Panc1 (cell line): ENCODE measurements around the gene SCRG1. TPM values are rescaled to one million over a fixed set of nuclear protein-coding genes. Genes with fewer than 3 reads are reported as not detected.

ENCODE experiments used
- ATAC-seq: fragments of 200-7000 bp; cut with Tn5 transposase; 2 replicates; pipeline ENCODE4 v1.9.1; 2020; ENCODE audit warnings: mild to moderate bottlenecking, moderate library complexity
- BruUV-seq: library from RNA; stranded (reverse); fragments of 400-500 nt; replicated peaks from 2 replicates; lab custom pipeline; 2021; lab: Mats Ljungman, UMichigan
- CTCF ChIA-PET: fragments of 300-600 bp; sonication (Branson Sonifier 250); formaldehyde crosslinking; loops from one replicate; lab custom pipeline; 2022; ENCODE audit warnings: antibody characterized with exemption; lab: Charles Lee
- POLR2A ChIA-PET: fragments of 300-600 bp; sonication (Branson Sonifier 250); formaldehyde crosslinking; loops from one replicate; lab custom pipeline; 2022; ENCODE audit warnings: antibody characterized with exemption; lab: Charles Lee
- DNase-seq: peaks from one replicate; pipeline ENCODE4 v3.0.0-alpha.2; 2010; ENCODE audit warnings: low read depth, low spot score
- H3K27ac ChIP-seq: 2 replicates; pipeline ENCODE4 v1.5.1; 2011; ENCODE audit warnings: mild to moderate bottlenecking, low read length, inconsistent platforms
- H3K27me3 ChIP-seq: fragments of 200-500 bp; sonication (Bioruptor generic); 2 replicates; pipeline ENCODE4 v1.6.0; 2014; ENCODE audit warnings: low read length, inconsistent platforms; ENCODE audit not compliant: control insufficient read depth, insufficient read depth
- H3K36me3 ChIP-seq: fragments of 200-500 bp; sonication (Bioruptor generic); 2 replicates; pipeline ENCODE4 v1.5.1; 2014; ENCODE audit warnings: inconsistent platforms, mild to moderate bottlenecking, low read length, moderate library complexity; ENCODE audit not compliant: control insufficient read depth, insufficient read depth
- H3K4me1 ChIP-seq: 2 replicates; pipeline ENCODE4 v1.5.1; 2011; ENCODE audit warnings: inconsistent platforms, mild to moderate bottlenecking, low read length, moderate library complexity; ENCODE audit not compliant: control insufficient read depth, insufficient read depth
- H3K4me3 ChIP-seq, 2 experiments: 2 replicates each; pipeline ENCODE4 v1.5.1; 2011 to 2012; ENCODE audit warnings: low read depth in 2 of 2, low read length in 2 of 2, mild to moderate bottlenecking in 2 of 2, inconsistent platforms in 1 of 2, moderate library complexity in 1 of 2
- H3K9me3 ChIP-seq: fragments of 200-500 bp; sonication (Bioruptor generic); 2 replicates; pipeline ENCODE4 v1.5.1; 2014; ENCODE audit warnings: low read depth, mild to moderate bottlenecking, inconsistent platforms, low read length, moderate library complexity; ENCODE audit not compliant: control insufficient read depth, insufficient read depth
- CTCF ChIP-seq: fragments of 450-650 bp; IDR thresholded peaks from 2 replicates; pipeline ENCODE4 v1.5.1; 2017; ENCODE audit warnings: mild to moderate bottlenecking
- POLR2AphosphoS5 ChIP-seq: IDR thresholded peaks from 2 replicates; pipeline ENCODE4 v1.6.1; 2012; ENCODE audit warnings: mild to moderate bottlenecking, low read depth, low read length, moderate library complexity
- SIN3A ChIP-seq: IDR thresholded peaks from 2 replicates; pipeline ENCODE4 v1.6.1; 2012; ENCODE audit warnings: low read depth, mild to moderate bottlenecking, low read length, moderate library complexity, borderline replicate concordance; ENCODE audit not compliant: insufficient read depth
- TCF7L2 ChIP-seq: IDR thresholded peaks from 2 replicates; pipeline ENCODE4 v1.6.1; 2011; ENCODE audit warnings: mild to moderate bottlenecking, low read depth, low read length, inconsistent platforms
- in situ Hi-C: cut with HindIII; loops from 2 replicates; pipeline ENCODE4 v1.10.0; 2016; ENCODE audit warnings: low sequenced_read_pairs, low pct_unique_long_range_greater_than_20kb
- intact Hi-C: fragments of 100-400 bp; cut with micrococcal nuclease; formaldehyde crosslinking; loops from one replicate; pipeline ENCODE4 v1.10.0; 2022; ENCODE audit not compliant: unreplicated experiment
- total RNA-seq: library from RNA; stranded (reverse); gene quantifications from one replicate; pipeline ENCODE4 v1.2.1, GENCODE V29; 2021; ENCODE audit not compliant: unreplicated experiment
- TF ChIP-seq, protein P1 (sequence below), 2 experiments: IDR thresholded peaks; 2 replicates each; pipeline ENCODE4 v1.6.1; 2011 to 2012; ENCODE audit warnings: low read depth in 2 of 2, control low read depth in 1 of 2, low read length in 1 of 2, mild to moderate bottlenecking in 1 of 2, moderate library complexity in 1 of 2; ENCODE audit not compliant: insufficient read depth in 1 of 2

SCRG1 gene
- total RNA-seq, 1 experiment from 2014 or later = not detected

DNA sequence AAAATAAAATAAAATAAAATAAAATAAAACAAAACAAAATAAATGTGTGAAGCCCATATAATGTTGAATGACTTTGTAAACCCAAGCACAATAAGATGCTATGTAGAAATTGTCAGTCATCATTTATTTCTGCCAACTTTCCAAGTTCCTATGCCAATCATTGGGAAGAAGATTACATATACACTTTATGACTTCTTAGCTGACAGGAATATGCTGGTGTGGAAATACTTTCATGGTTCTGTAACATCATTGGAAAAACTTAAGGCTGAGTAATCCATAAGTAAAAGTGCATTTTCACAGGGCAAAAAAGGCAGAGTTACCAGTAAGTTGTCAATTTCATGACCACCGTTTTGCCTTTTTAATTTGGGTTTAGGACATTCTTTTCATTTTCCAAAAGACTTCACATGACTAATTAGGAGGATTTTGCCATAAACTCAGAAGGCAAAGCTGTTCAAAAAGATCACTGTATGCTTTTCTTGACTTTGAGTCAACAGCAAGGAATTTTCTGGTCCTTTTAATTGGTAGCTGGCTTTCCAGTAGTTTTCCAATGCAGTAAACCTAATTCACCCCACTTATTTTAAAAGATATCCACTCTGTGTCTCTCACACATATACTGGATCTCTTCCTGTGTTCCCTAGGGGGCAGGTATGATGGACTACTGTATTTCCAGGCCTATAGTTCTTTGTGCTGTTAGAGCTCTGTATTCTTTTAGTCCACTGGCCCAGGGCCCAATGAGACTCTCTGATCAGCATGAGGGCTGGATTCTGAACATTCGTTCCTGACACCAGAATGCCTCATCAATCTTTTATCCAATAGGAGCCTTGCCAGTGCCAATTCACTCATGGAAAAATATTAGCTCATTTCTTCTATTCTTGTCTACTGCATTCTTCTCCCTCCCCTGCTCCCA lies 26.2 kb upstream of the SCRG1 start:
- Histone ChIP-seq H3K27me3 (no peaks in the 10 kb centered on the region), H3K27ac (no peak overlapping the region), H3K36me3 (no peaks in the 10 kb centered on the region), H3K9me3 (no peaks in the 10 kb centered on the region), H3K4me1 (no peaks in the 10 kb centered on the region), H3K4me3 (no peak overlapping the region)
- no peak for DNase-seq
- no peak for ATAC-seq
- ChIA-PET CTCF (no interaction called here), POLR2A (no interaction called here)
- in situ Hi-C loops = no loop called here
- intact Hi-C loops = no loop called here
- no TSS peak for BruUV-seq
- TF ChIP-seq CTCF = no peak

DNA sequence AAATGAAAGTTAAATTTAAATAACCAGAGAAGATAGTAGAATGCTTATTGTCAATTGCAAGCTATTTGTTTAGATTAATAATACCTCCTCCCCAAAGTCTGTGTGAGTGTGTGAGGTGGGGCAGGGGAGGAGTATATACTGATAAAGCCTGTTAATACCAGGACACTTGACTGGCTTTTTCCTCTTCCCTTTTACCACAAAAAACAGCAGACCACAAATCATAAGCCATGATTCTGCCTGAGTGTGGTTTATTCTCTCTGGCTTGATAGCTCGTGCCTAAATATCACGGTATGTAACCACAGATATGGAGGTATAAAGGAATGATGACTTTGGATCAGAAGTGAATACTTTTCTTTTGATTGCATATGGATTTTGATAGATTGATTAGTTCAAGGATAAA lies 21.9 kb upstream of the SCRG1 start:
- Histone ChIP-seq H3K27ac (no peak overlapping the region), H3K9me3 (no peaks in the 10 kb centered on the region), H3K36me3 (no peaks in the 10 kb centered on the region), H3K4me3 (no peak overlapping the region), H3K4me1 (no peaks in the 10 kb centered on the region), H3K27me3 (no peaks in the 10 kb centered on the region)
- BruUV-seq = no TSS peak
- POLR2A ChIA-PET = no interaction called here
- DNase-seq (no peak), ATAC-seq (no peak)
- intact Hi-C loops = loop anchor here (2.0 kb wide), 1 partner anchor 74 kb away; no protein-coding TSS in a partner anchor
- CTCF ChIA-PET = interaction anchor here (0.5 to 1.9 kb wide), 3 partner anchors 29 to 73 kb away, joined by 3 to 9 read pairs (median 3); no protein-coding TSS in a partner anchor
- in situ Hi-C loops = no loop called here
- TF ChIP-seq SIN3A = no peak
- TF ChIP-seq TCF7L2 = no peak
- TF ChIP-seq, protein P1, sequence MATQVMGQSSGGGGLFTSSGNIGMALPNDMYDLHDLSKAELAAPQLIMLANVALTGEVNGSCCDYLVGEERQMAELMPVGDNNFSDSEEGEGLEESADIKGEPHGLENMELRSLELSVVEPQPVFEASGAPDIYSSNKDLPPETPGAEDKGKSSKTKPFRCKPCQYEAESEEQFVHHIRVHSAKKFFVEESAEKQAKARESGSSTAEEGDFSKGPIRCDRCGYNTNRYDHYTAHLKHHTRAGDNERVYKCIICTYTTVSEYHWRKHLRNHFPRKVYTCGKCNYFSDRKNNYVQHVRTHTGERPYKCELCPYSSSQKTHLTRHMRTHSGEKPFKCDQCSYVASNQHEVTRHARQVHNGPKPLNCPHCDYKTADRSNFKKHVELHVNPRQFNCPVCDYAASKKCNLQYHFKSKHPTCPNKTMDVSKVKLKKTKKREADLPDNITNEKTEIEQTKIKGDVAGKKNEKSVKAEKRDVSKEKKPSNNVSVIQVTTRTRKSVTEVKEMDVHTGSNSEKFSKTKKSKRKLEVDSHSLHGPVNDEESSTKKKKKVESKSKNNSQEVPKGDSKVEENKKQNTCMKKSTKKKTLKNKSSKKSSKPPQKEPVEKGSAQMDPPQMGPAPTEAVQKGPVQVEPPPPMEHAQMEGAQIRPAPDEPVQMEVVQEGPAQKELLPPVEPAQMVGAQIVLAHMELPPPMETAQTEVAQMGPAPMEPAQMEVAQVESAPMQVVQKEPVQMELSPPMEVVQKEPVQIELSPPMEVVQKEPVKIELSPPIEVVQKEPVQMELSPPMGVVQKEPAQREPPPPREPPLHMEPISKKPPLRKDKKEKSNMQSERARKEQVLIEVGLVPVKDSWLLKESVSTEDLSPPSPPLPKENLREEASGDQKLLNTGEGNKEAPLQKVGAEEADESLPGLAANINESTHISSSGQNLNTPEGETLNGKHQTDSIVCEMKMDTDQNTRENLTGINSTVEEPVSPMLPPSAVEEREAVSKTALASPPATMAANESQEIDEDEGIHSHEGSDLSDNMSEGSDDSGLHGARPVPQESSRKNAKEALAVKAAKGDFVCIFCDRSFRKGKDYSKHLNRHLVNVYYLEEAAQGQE (IDR thresholded peaks at IDR 0.05; ENCODE audit: insufficient read depth in 1 of 2, low read depth in 2 of 2, low read length in 1 of 2) = no peak
- TF ChIP-seq POLR2AphosphoS5 = no peak
- no peak for TF ChIP-seq CTCF
